Umbilical cord (tissue), 2 donors: ENCODE data around the gene LRRTM2. TPM values are rescaled to one million over a fixed set of nuclear protein-coding genes. Genes with fewer than 3 reads are reported as not detected.

Experiments
- DNase-seq: peaks from one replicate; pipeline ENCODE4 v3.0.0-alpha.2; 2015; ENCODE audit warnings: low spot score
- total RNA-seq: library from RNA; depleted of rRNA; stranded (reverse); fragments of >200 nt; gene quantifications from one replicate; pipeline ENCODE4 v1.2.3, GENCODE V29; 2014; ENCODE audit warnings: low replicate concordance; ENCODE audit not compliant: insufficient read depth

LRRTM2 gene
- total RNA-seq, 1 donor from 2014 or later = 2.4 TPM

DNA sequence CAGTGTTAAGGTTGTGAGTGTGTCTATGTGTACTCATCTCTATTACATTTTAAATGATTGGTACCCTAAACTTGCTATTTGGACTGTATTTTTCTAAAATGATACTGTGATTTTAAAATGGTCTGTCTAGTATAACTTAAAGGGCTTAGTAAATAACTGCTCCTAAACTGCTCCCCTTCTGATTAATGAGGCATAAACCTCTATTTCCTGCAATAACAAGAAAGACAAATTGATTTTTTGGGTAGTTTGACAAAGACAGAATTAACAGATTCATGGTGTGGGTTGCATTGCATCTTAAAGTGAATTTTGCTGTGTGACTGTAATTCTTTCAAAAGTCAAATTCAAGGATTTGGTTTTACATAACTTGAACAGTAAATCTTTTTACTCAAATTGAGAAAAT lies 8.1 kb upstream of the LRRTM2 start:
- DNase-seq = no peak

DNA sequence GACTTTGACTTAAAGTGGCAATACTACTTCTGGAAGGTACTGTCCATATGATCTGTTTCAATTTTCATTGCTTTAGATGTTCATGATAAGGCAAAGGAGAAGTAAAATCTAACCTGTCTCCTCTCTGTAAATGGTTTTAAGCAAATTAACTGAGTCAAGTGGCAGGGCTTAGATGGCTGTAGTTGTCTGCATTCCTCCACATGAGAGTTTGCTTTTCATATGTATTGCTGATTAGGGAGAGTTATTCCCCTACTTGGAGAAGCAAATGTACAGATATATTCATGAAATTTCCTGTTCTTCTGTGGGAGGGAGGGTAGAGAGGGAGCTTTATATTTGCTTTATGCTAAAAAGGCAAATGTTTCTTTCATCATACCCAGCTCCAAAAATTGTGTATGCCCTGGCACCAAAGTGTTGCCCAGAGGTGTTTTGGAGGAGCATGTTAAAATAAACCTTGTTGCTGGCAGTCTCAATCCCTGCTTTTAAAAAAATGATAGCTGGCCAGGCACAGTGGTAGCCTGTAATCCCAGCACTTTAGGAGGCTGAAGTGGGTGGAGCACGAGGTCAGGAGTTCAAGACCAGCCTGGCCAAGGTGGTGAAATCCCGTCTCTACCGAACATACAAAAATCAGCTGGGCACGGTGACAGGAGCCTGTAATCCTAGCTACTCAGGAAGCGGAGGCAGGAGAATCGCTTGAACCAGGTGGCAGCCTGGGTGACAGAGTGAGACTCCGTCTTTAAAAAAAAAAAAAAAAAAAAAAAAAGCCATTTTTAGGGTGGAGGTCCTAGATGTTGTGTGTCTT lies 3.5 kb upstream of the LRRTM2 start:
- no peak for DNase-seq

DNA sequence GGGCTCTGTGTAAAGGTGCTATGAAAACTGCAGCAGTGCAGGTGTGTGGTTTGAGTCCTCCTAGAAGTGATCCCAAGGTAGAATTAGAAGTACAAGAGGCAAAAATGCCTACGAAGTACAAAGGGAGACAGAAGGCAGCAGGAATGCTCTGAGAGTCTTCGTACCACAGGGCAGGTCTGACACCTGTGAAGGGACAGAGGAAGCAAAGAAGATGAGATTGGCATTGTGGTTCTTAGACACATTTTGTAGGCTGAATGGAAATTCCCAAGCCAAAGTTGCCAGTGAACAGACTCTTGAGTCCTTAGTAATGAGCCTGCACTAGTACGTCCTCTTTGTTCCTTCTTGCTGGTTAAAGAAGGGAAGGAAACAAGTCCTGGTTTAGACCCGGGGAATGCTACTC lies 1.7 kb upstream of the LRRTM2 start:
- no peak for DNase-seq

DNA sequence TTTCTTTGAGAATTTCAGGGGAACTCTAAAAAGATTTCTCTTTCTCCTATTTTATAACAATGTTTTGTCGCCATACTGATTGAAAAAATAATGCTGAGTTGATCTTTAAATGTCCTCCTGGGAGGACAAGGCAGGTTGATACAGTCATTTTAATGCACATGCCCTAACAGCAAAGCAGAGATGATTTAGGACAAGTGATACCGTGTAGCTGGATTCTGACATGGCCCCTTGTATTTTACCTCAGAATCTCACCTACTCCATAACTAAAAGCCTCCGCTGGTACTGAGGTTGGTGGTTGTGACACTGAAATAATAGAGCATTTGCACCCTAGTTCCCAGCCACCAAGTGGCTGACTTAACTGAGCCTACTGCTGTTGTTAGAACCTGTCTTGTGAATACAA lies 811 bp upstream of the LRRTM2 start:
- no peak for DNase-seq

DNA sequence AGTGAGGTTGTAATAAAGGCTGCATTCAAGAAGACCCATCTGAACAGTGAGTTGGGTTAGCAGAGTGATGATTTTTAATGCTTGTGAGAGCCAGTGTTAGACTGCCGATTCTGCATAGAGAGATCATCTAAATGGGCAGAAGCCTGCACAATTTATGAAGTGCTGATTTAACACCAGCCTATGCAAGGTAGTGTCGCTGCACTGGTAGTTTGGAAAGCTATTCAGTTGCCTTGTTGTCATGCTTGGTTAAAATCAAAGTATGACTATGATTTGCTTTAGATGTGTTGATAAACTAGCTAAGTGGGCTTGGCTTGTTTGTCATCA lies 379 bp upstream of the LRRTM2 start:
- no peak for DNase-seq

DNA sequence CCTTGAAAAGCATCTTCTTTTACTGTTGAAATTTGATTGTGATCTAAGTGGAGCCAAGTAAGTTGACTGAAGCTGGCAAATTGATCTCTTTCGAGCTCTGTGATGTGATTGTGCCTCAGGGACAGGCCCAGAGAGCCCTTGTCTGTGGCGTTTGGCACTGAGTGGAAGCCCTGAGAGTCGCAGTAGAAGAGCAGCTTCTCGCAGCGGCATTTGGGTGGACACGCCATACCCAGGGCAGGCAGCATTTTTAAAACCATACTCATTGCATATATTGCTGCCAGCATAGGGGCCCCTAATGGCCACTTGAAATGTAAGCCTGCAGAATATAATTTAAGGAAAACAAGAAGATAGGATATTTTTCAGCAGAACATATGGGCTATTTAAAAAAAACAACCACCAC lies 894 bp downstream of the LRRTM2 start:
- DNase-seq = no peak

DNA sequence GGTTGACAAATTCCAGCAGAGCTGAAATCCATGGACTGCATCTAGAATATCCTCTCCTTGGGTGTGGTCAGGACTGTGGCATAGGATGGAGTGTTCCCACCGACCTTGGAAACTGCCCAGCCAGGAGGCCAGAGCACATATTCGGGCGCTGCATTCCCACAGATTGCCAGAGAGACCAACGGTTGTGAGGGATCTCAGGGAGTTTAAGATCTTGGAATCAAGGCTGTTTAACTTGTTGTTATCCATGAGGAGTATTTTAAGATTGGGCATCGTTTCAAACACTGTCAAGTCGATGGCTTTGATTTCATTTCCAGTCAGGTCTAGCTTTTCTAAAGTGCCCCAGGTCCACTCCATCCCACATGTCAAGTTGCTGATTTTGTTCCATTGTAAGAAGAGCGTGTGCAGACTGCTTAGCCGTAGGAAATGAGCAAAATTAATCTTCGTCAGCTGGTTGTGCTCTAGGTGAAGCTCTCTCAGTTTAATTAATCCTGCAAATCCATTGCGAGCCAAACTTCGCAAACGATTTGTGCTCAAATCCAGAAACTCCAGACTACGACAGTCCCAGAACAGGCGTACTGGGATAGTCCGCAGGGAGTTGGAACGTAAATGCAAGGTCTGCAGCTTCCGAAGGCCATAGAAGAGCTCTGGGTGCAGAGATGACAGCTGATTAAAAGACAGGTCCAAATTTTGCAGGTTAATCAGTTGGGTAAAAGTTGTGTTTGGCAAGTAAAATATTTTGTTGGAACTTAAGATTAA lies 1.5 kb downstream of the LRRTM2 start:
- DNase-seq = peak; percentile 18

DNA sequence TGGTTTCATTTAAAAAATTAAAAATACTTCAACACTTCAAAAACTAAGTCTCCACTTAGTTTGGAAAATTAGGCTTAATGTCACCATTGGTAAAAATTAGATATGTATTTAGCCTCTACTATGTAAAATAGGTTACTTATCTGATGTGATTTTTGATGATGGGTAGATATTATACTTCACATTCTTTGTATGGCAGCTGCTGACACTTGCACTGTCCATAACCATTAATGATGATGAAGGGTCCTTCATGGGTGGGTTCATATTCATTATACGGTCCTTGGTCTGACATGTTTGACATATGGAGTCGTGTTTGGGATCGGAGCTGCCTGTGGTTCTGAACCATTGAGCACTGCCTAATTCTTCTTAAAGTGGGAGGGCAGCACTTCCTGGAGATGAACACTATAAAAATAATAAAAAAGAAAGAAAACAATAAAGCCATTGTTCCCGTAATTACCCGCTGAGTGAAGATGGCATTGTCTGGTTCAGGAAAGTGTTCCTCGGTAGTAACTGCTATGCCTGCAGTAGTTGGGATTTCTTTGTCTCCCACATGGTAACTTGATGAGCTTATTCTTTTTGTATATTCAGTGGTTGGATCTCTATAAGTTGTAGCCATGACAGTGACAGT lies 2.2 kb downstream of the LRRTM2 start:
- no peak for DNase-seq

DNA sequence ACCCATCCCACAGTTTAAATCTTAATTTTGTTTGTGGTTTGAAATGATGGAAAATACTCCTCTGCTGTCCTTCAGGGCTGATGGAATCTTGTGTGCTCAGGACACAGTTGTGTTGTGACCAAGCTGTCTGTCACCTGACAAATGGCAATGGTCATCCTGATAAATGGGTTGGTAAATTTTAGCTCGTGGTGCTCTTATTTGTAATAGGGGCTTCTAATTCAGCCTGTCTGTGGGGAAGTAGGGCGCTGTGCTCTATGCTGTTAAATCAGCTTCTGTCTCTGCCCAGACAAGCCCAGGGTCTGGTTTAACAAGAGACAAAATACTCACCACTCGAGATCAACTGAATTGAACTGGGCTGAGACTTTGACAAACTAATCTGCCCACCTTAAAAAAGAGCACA lies 4.5 kb downstream of the LRRTM2 start:
- DNase-seq = no peak

DNA sequence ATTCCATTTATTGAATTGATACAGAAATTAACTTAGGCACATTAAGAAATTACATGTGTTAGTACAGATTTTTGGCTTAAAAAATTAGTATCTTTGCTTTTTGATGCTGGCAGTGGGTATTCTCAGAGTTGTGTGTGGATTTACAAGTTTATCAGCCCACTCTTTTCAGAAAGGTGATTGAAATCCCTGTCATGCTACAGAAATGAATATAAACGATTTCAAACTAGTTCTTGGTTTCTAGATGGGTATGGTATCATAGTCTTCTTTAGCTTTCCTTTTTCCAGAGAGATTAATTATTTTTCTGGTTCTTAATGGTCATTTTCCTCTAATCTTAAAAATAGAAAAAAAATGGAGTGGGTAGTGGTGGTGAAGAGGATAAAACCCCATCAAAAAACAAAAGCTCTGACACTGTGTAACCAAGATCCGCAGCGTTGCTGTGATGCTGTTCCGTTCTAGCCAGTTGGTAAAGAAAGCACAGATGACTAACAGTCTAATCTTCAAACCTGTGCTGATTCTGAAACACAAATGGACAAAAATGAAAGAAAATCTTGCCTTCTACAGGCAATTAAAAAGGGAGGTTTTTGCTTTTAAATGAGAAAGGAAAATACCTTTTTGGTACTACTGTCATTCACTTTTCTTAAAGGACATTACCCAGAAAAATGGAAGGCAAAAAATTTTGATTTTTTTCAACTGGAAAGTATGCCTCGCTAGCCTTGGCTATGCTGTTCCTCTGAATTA lies 5.2 kb downstream of the LRRTM2 start:
- no peak for DNase-seq

DNA sequence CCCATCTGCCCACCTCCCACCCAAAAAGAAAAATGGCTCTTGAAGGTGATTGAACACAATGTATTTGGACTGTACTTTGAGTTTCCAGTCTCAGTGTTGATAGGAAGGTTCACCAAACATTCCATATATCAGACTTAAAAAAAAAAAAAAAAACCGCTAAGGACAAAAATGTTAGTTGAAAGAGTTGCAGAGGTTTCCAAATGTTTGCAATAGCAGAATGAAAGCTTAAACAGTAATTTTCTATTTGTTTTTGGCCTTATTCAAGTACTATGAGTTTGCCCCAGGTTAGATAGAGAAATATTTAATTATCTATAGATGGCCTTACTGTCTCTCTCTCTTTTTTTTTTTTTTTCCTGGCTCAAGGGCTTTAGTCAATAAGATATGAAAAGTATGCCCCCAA lies 6.1 kb downstream of the LRRTM2 start:
- no peak for DNase-seq

DNA sequence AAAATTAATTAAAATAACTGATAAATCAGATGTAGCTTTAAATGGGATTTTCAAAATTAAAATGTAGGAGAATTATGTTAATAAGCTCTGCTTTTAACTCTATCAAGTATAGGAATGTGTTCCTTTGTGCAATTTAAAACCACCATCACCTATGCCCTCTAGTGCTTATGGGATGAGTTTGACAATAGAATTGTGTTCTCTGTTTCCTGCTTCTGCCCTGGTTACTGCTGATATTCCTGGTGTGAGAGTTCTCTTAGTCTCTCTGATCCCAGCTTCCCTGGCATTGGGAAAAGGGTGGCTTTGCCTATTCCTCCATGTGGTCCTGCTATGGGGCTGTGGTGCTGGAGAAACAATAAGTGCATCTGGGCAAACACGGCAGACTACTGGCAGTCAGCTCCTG lies 8.1 kb downstream of the LRRTM2 start:
- no peak for DNase-seq

DNA sequence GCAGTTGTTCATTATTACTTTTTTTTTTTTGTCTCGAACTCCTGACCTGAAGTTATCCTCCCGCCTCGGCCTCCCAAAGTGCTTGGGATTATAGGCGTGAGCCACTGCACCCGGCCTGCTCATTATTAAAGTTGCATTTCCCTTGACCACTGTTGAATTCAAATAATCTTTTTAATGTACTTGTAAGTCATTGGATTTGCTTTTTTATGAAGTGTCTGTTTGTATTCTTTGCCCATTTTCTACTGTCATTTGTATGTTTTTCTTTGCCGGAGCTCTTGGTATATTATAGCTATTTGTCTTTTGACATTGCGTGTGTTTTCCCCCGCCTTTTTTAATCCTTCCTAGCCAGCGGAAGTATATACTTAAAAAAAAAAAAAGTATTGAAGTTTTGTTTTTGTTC lies 22.0 kb downstream of the LRRTM2 start:
- DNase-seq = no peak

DNA sequence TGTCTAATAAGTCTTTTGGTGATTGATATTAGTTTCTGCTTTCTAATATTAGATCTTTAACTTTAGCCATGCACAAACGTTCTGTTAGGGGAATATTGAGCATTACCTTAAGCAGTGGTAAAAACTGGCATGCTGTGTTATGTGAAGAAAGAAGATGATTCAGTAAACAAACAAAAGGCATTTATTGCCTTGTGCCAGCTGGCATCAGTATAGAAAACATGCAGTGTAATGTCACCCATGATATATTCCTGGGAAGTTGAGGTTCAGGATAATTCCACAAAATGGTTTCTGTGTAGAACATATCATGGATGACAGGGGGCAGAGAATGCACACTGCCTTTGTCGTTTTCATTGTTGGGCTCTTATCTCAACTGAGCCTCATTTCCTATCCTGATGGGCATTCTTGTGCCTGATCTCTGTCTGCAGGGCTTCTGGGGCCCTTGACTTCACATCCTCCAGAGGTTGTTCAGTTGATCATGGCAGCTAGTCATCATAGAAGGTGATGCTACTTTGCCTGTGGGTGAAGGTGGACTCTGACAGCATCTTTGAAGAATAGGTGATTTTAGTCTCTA lies 24.2 kb downstream of the LRRTM2 start:
- no peak for DNase-seq

DNA sequence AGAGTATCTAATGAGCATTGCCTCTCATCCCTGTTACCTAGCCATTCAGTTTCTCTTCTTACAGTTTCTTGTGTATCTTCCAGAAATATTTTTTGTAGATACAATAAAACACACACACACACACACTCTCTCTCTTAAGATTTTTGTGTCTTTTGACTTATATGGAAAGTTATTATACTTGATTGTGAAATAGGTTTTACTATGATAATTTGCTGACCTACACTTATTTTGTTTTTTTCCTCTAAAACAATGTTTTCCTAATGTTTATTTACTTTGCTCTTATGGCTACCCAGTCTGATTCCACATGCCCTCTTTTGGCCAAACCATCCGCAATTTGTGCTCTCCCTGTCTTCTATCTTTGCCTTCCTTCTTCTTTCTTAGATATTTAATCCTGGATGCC lies 25.3 kb downstream of the LRRTM2 start:
- DNase-seq = no peak

DNA sequence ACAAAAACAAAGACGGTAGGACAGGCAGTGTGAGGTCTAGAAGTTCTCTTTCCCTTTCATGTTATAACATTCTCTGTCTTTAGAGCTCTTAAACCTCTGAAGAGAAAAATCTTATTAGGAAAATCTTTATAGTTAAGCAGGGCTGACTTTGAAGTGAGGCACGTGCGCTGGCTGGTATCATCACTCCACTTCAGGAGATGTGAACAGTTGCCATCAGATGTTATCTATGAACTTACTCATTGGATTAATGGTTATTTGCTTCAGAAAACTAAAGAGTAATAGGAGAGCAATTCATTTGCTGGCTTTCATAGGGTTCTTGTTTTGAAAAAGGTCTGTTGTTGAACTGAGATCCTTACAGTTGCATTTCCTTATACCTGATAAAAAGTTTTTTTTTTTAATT lies 25.7 kb downstream of the LRRTM2 start:
- peak; percentile 26 for DNase-seq

DNA sequence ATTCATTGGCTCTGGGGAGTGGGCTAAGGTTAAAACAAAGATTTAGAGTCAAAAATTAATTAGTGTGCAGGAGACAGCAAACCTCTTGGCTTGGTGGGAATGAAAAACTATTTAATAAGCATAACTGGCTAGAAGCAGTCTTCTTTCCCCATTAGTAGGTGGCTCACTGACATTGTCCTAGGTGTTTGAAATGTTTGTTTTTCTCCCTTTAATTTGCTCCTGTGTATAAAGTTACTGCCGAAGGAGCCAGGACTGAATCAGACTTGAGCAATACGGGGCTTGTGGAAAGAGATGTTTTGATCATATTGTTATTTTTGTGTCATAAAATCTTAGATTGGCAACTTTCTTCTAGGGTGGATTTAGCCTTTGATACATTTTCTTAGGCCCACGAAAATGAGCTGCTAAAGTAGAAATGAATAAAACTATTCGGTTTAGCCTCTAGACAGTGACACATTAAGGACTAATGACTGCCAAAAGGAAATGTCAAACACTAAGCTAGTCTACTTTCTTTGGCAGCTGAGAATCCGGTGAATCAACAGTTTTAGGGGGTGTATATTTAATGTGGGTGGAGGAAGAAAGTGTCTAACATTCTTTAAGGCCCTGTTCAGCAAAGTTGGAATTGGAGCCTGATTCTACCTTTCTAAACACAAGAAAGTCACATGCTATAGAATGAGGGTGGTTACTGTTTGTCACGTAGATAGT lies 30.2 kb downstream of the LRRTM2 start:
- DNase-seq = peak; percentile 10

DNA sequence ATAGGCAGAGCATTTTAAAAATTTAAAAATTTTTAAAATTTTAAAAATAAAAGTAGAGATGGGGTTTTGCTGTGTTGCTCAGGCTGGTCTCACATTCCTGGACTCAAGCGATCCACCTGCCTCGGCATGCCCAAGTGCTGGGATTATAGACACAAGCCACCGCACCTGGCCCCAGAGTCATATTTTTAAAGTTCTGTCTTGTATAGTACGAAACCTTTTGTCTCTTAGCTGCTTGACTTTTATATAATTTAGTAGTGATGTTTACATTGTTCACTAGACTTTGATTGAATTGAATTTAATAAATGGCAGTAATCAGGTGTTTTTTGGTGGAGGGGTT lies 31.0 kb downstream of the LRRTM2 start:
- peak; percentile 19 for DNase-seq

DNA sequence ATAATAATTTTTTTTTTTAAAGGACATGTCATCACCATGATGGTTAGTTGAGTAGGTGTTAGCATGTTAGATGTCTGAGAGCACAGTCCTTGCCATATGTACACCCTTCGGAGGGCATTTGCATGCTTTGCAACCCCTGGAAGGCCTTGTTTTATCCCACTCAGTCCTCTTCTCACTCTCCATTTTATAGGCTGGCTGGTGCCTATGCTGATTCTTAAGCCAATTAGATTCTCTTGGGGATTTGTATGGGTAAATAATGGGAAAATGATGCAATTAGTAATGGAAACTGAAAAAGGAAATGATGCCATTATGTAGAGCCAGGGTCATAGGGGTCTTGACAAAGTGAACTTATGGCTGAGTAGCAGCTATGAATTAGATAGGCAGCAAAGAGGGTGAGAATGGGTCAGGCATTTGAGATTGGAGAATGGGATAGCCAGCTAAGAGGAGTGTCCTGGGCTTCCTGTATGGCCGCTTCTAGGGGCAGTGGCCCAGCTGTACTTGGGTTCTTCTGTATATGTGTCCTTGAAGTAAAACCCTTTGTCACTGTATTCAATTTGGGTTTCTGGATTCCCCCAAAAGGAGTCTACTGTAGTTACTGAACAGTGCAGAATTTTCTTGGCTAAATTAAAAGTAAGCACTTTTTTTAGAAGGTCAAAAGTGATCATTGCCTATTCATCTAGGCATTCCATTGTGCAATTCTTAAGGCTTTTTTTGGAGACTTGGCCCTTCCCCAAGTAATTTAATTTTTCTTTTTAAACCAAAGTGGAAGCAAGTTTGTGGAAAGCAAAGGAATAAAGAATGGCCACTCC lies 31.6 kb downstream of the LRRTM2 start:
- no peak for DNase-seq

DNA sequence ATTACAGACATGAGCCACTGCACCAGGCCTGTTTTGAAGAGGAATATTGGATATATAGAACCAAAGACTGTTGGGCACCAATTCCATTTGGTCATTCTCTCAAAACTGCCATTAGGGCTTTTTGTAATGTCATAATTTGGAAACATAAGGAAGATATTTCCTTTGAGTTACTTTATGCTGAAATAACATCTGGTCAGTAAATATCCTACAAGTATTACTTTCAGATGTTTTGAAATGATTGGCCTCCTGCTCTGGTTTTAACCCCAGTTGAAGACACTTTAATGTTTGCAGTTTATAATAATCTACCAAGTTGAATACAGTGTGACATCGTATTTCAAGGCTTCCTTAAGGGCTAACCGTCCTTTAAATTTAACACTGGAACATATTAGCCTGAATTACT lies 33.6 kb downstream of the LRRTM2 start:
- DNase-seq = no peak

DNA sequence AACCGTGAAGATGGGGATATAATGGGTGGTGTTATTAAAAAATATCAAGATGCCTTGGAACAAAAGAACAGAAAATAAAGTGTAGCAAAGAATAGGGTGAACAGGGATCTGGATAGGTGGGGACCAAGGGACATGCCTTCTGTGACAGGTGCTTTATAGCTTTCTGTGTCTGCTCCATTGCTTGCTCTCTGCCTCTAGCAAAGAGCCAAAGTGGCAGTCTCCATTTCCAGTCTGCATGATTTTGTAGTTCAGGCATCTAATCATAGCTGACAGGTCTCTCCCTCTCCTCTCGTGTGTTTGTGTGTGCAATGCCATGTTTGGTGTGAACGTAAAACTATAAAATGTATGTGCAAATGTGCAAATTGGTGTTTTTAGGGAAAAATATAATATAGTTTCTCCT lies 35.0 kb downstream of the LRRTM2 start:
- no peak for DNase-seq
